SHP77 (cell line): ENCODE results near the gene CAMK2A.

Source experiments
- DNase-seq, 2 experiments: peaks; one replicate each; lab custom pipeline; 2025; lab: John Stamatoyannopoulos, UW

Gene CAMK2A

GRCh38 chr5:150278916-150279315 is 10.7 kb downstream of the CAMK2A start:
- no peak for DNase-seq

GRCh38 chr5:150278046-150278730 is 11.4 kb downstream of the CAMK2A start:
- DNase-seq, result no peak

GRCh38 chr5:150277043-150277442 is 12.5 kb downstream of the CAMK2A start:
- DNase-seq, result no peak

- DNase-seq, result no peak
Observed at GRCh38 chr5:150274811-150275210, 14.8 kb downstream of the CAMK2A start.

GRCh38 chr5:150272531-150272930 is 17.0 kb downstream of the CAMK2A start:
- peak in 1 of 2 experiments; percentile 21 for DNase-seq

GRCh38 chr5:150271923-150272322 is 17.6 kb downstream of the CAMK2A start:
- DNase-seq, result no peak

- DNase-seq, result peak in 1 of 2 experiments; percentile 2
Observed at GRCh38 chr5:150271296-150271692, 18.3 kb downstream of the CAMK2A start.

- no peak for DNase-seq
Observed at GRCh38 chr5:150270541-150271295, 18.9 kb downstream of the CAMK2A start.

GRCh38 chr5:150266871-150267291 is 22.7 kb downstream of the CAMK2A start:
- peak in 1 of 2 experiments; percentile 18 for DNase-seq

- DNase-seq, result no peak
Observed at GRCh38 chr5:150265870-150266383, 23.6 kb downstream of the CAMK2A start.

GRCh38 chr5:150264667-150265603 is 24.6 kb downstream of the CAMK2A start:
- DNase-seq, result no peak

- peak in 1 of 2 experiments; percentile 9 for DNase-seq
Observed at GRCh38 chr5:150263801-150264621, 25.6 kb downstream of the CAMK2A start.

- DNase-seq, result no peak
Observed at GRCh38 chr5:150263375-150263775, 26.2 kb downstream of the CAMK2A start.

GRCh38 chr5:150262502-150262901 is 27.1 kb downstream of the CAMK2A start:
- DNase-seq, result no peak

- DNase-seq, result no peak
Observed at GRCh38 chr5:150261231-150261630, 28.3 kb downstream of the CAMK2A start.

- DNase-seq, result no peak
Observed at GRCh38 chr5:150258130-150258529, 31.4 kb downstream of the CAMK2A start.

GRCh38 chr5:150257424-150257823 is 32.1 kb downstream of the CAMK2A start:
- no peak for DNase-seq

- DNase-seq, result no peak
Observed at GRCh38 chr5:150256410-150257064, 33.0 kb downstream of the CAMK2A start.

- no peak for DNase-seq
Observed at GRCh38 chr5:150255659-150256409, 33.7 kb downstream of the CAMK2A start.

- no peak for DNase-seq
Observed at GRCh38 chr5:150254774-150255173, 34.8 kb downstream of the CAMK2A start.
